Peyer's patch (tissue), 4 donors: ENCODE measurements around the gene NFAM1.

ENCODE experiments used
- CTCF ChIP-seq, 6 experiments: fragments of 450-650 bp in 4 of 6; fragments of 200-600 bp in 2 of 6; sonication (generic) in 1 of 6; IDR thresholded peaks; one replicate each; pipeline ENCODE4 v1.5.1; 2017 to 2019; ENCODE audit warnings: antibody characterized with exemption in 6 of 6, mild to moderate bottlenecking in 3 of 6, moderate library complexity in 1 of 6
- POLR2A ChIP-seq, 2 donors: fragments of 450-650 bp; IDR thresholded peaks; one replicate each; pipeline ENCODE4 v1.5.1; 2017; ENCODE audit warnings: antibody characterized with exemption in 2 of 2, mild to moderate bottlenecking in 2 of 2, moderate library complexity in 2 of 2

GRCh38 chr22:42389143-42389542 lies 43.1 kb downstream of the NFAM1 start:
- no peak for TF ChIP-seq CTCF (IDR thresholded peaks at IDR 0.05)
- TF ChIP-seq POLR2A (IDR thresholded peaks at IDR 0.05), result no peak
